ENCODE results near the gene P2RY8. TPM values are rescaled to one million over a fixed set of nuclear protein-coding genes. Genes with fewer than 3 reads are reported as not detected.

P2RY8 gene
- total RNA-seq, 6 donors from 2014 or later = 1.7 to 4.4 (median 3.3) TPM

GRCh38 chrX:1531096-1531890 lies 5.7 kb downstream of the P2RY8 start:
- no peak for ATAC-seq (ENCODE audit: low FRiP score in 2 of 2)

DNA sequence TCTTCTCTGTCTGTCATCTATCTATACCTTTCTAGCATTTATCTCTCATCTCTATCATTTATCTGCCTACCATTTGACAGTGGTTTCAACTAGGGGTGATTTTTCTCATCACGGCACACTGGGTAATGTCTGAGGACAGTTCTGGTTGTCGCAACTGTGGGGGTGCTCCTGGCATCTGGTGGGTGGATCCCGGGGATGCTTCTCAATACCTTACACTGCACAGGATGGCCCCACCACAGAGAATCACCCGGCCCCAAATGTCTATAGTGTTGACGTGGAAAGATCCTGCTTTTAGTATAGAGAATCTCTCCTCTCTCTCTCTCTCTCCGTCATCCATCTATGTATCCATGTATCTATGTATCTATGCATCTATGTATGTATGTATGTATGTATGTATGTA lies 7.2 kb downstream of the P2RY8 start:
- WGBS, 2 donors = 85% methylated on average over 6 of the region's 6 CpGs
- H3K9me3 ChIP-seq = no peaks in the 10 kb centered on the region
- DNase-seq = no peak
- no peaks in the 10 kb centered on the region for H3K36me3 ChIP-seq
- H3K27ac ChIP-seq = no peak overlapping the region
- no peaks in the 10 kb centered on the region for H3K4me1 ChIP-seq
- no peak for ATAC-seq (ENCODE audit: low FRiP score in 2 of 2)
- no peaks in the 10 kb centered on the region for H3K27me3 ChIP-seq
- TF ChIP-seq, protein P1, sequence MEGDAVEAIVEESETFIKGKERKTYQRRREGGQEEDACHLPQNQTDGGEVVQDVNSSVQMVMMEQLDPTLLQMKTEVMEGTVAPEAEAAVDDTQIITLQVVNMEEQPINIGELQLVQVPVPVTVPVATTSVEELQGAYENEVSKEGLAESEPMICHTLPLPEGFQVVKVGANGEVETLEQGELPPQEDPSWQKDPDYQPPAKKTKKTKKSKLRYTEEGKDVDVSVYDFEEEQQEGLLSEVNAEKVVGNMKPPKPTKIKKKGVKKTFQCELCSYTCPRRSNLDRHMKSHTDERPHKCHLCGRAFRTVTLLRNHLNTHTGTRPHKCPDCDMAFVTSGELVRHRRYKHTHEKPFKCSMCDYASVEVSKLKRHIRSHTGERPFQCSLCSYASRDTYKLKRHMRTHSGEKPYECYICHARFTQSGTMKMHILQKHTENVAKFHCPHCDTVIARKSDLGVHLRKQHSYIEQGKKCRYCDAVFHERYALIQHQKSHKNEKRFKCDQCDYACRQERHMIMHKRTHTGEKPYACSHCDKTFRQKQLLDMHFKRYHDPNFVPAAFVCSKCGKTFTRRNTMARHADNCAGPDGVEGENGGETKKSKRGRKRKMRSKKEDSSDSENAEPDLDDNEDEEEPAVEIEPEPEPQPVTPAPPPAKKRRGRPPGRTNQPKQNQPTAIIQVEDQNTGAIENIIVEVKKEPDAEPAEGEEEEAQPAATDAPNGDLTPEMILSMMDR (IDR thresholded peaks at IDR 0.05) = no peak
- no peak for TF ChIP-seq POLR2AphosphoS5 (IDR thresholded peaks at IDR 0.05)
- TF ChIP-seq POLR2A (IDR thresholded peaks at IDR 0.05) = no peak
- no peak for TF ChIP-seq EP300 (IDR thresholded peaks at IDR 0.05)
- no peak overlapping the region for H3K4me3 ChIP-seq

More at GRCh38 chrX:1531096-1531890, 5.7 kb downstream of the P2RY8 start:
- Histone ChIP-seq H3K27ac (no peak overlapping the region), H3K36me3 (no peaks in the 10 kb centered on the region), H3K4me3 (no peak overlapping the region), H3K9me3 (no peaks in the 10 kb centered on the region), H3K4me1 (no peaks in the 10 kb centered on the region), H3K27me3 (no peaks in the 10 kb centered on the region)
- TF ChIP-seq EP300 (IDR thresholded peaks at IDR 0.05) (no peak), POLR2A (IDR thresholded peaks at IDR 0.05) (no peak), POLR2AphosphoS5 (IDR thresholded peaks at IDR 0.05) (no peak)
- TF ChIP-seq, protein P1 (IDR thresholded peaks at IDR 0.05) = no peak
- WGBS, 2 donors = 79 to 85% methylated on average over 7 to 8 of the region's 10 CpGs
- DNase-seq = no peak

- Histone ChIP-seq H3K4me3 (no peak overlapping the region), H3K4me1 (no peaks in the 10 kb centered on the region), H3K9me3 (no peaks in the 10 kb centered on the region), H3K36me3 (no peaks in the 10 kb centered on the region), H3K27ac (no peak overlapping the region), H3K27me3 (no peaks in the 10 kb centered on the region)
- TF ChIP-seq EP300 (IDR thresholded peaks at IDR 0.05) (no peak), POLR2AphosphoS5 (IDR thresholded peaks at IDR 0.05) (no peak)
- TF ChIP-seq, protein P1 (IDR thresholded peaks at IDR 0.05) = no peak
- ATAC-seq (ENCODE audit: low FRiP score in 2 of 2) (no peak), DNase-seq (no peak)
- WGBS, 2 donors = 58 to 75% methylated on average over 2 of the region's 2 CpGs
Observed at GRCh38 chrX:1529328-1529727, 7.7 kb downstream of the P2RY8 start.

GRCh38 chrX:1528884-1529203 lies 8.1 kb downstream of the P2RY8 start:
- no peak overlapping the region for H3K4me3 ChIP-seq
- DNase-seq (no peak), ATAC-seq (ENCODE audit: low FRiP score in 2 of 2) (no peak)
- TF ChIP-seq POLR2AphosphoS5 (IDR thresholded peaks at IDR 0.05) (no peak), POLR2A (IDR thresholded peaks at IDR 0.05) (no peak), EP300 (IDR thresholded peaks at IDR 0.05) (no peak)
- TF ChIP-seq, protein P1 (IDR thresholded peaks at IDR 0.05) = no peak
- no peaks in the 10 kb centered on the region for H3K36me3 ChIP-seq
- no peak overlapping the region for H3K27ac ChIP-seq
- WGBS, 2 donors = 78 to 81% methylated on average over 5 of the region's 5 CpGs
- H3K4me1 ChIP-seq = no peaks in the 10 kb centered on the region
- H3K27me3 ChIP-seq = no peaks in the 10 kb centered on the region
- no peaks in the 10 kb centered on the region for H3K9me3 ChIP-seq

Measured in upper lobe of left lung (tissue), 6 donors.